OCI-M1 (cell line): ENCODE data around the gene L3MBTL4.

Experiments used
- DNase-seq: peaks from one replicate; lab custom pipeline; 2025; lab: John Stamatoyannopoulos, UW

L3MBTL4 gene

GRCh38 chr18:6251084-6251483 is 163.6 kb downstream of the L3MBTL4 start:
- DNase-seq: no peak

GRCh38 chr18:6249788-6250187 is 164.9 kb downstream of the L3MBTL4 start:
- DNase-seq: no peak

GRCh38 chr18:6249170-6249569 is 165.5 kb downstream of the L3MBTL4 start:
- no peak for DNase-seq

- no peak for DNase-seq
Observed at GRCh38 chr18:6248017-6248416, 166.7 kb downstream of the L3MBTL4 start.

- no peak for DNase-seq
Observed at GRCh38 chr18:6242004-6242403, 172.7 kb downstream of the L3MBTL4 start.

- DNase-seq: no peak
Observed at GRCh38 chr18:6239716-6240115, 175.0 kb downstream of the L3MBTL4 start.

- DNase-seq: no peak
Observed at GRCh38 chr18:6236258-6236657, 178.5 kb downstream of the L3MBTL4 start.

GRCh38 chr18:6222271-6222670 is 192.4 kb downstream of the L3MBTL4 start:
- DNase-seq: no peak

GRCh38 chr18:6221602-6222014 is 193.1 kb downstream of the L3MBTL4 start:
- DNase-seq: no peak

- DNase-seq: no peak
Observed at GRCh38 chr18:6220129-6220528, 194.6 kb downstream of the L3MBTL4 start.

- DNase-seq: peak; percentile 56
Observed at GRCh38 chr18:6219116-6219717, 195.5 kb downstream of the L3MBTL4 start.

- no peak for DNase-seq
Observed at GRCh38 chr18:6215888-6216287, 198.8 kb downstream of the L3MBTL4 start.

- no peak for DNase-seq
Observed at GRCh38 chr18:6211174-6211504, 203.6 kb downstream of the L3MBTL4 start.

GRCh38 chr18:6210349-6211173 is 204.2 kb downstream of the L3MBTL4 start:
- DNase-seq: no peak

GRCh38 chr18:6207941-6208340 is 206.8 kb downstream of the L3MBTL4 start:
- no peak for DNase-seq

GRCh38 chr18:6207116-6207515 is 207.6 kb downstream of the L3MBTL4 start:
- DNase-seq: no peak

GRCh38 chr18:6205706-6206105 is 209.0 kb downstream of the L3MBTL4 start:
- no peak for DNase-seq

GRCh38 chr18:6204476-6204875 is 210.2 kb downstream of the L3MBTL4 start:
- no peak for DNase-seq

GRCh38 chr18:6203791-6204190 is 210.9 kb downstream of the L3MBTL4 start:
- DNase-seq: no peak

- DNase-seq: no peak
Observed at GRCh38 chr18:6202861-6203260, 211.8 kb downstream of the L3MBTL4 start.

GRCh38 chr18:6200204-6200774 is 214.4 kb downstream of the L3MBTL4 start:
- no peak for DNase-seq

- no peak for DNase-seq
Observed at GRCh38 chr18:6199777-6200176, 214.9 kb downstream of the L3MBTL4 start.

GRCh38 chr18:6198585-6198984 is 216.1 kb downstream of the L3MBTL4 start:
- DNase-seq: no peak
